ENCODE data around the gene PAX3.

Gene PAX3

DNA sequence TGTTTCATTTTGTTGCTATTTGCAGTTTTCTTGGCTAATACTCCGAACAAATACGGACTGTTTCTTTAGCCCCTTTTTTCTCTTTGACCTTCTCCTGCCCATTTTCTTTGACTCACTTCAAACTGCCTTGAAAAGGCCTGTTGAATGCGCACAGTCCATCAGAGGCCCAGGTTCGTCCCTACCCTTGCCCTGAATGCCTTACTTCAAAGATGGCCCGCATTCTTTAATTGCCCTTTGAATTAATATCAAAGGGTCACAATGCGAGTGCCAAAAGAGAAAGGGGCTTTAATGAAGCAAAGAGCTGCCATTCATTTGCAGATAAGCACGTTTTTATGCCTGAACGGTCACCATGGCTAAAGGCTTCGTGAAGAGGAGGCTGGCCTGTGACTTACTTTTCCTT is 29.7 kb downstream of the PAX3 start:
- DNase-seq (ENCODE audit: low read depth), result no peak

GRCh38 chr2:222268311-222268990 is 30.3 kb downstream of the PAX3 start:
- no peak for DNase-seq (ENCODE audit: low read depth)

- no peak for DNase-seq (ENCODE audit: low read depth)
Measured at GRCh38 chr2:222264791-222265320, 33.9 kb downstream of the PAX3 start.

- DNase-seq (ENCODE audit: low read depth), result no peak
Measured at GRCh38 chr2:222261504-222261903, 37.3 kb downstream of the PAX3 start.

GRCh38 chr2:222257645-222258044 is 41.2 kb downstream of the PAX3 start:
- no peak for DNase-seq (ENCODE audit: low read depth)

- no peak for DNase-seq (ENCODE audit: low read depth)
Measured at GRCh38 chr2:222256250-222256649, 42.5 kb downstream of the PAX3 start.

DNA sequence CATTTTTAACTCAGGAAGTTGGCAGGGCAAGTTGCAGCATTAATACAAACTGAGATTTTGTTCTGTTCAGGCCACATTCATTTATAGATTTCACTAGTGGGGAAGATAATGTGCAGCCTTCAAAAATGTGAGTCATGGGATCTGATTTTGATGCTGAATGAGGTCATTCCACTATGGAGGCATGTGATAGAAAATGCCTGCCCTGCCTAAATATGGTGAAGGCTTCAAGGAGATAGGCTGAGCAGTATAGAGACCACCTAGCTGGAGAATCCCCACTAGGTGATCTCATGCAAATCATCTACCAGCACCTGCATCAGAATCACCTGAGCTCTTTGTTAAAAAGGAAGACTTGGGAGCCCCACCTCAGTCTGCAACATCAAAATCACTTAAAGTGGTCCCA is 43.7 kb downstream of the PAX3 start:
- no peak for DNase-seq (ENCODE audit: low read depth)

DNA sequence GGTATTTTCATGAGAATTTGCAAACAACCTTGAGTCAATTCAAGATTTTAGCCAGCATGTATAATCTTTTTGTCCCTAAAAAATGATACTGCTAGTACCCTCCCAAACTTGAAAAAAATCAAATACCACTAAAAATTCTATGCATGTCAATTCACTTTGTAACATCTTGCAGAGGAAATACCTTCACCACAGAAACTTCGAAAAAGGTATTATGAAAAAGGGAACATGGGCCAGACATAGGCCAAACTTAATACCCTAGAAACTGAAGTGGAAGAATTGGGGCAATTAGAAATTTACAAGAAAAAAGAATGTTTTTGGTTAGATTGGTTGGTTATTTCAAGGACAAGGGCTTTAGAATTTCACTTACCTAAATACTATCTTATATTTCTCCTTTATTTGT is 48.5 kb downstream of the PAX3 start:
- DNase-seq (ENCODE audit: low read depth), result no peak

DNA sequence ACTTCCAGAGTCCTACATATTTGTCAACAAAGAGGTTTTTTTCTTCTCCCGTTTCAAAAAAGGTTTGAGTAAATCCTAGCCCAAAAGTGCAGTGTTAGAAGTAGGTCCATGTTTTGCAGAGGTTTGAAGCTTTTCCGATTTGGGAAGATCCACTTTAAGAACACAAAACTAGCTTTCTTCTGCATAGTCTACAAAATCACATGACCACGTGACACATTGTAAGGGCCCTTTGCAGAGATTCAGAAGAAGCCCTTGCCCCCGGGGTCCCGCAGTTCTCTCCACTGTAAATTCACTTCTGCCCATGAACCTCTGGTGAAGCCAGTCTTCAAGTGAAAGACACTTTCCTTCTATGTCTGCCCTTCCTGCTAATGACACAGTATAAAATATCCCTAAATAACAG is 49.4 kb downstream of the PAX3 start:
- no peak for DNase-seq (ENCODE audit: low read depth)

DNA sequence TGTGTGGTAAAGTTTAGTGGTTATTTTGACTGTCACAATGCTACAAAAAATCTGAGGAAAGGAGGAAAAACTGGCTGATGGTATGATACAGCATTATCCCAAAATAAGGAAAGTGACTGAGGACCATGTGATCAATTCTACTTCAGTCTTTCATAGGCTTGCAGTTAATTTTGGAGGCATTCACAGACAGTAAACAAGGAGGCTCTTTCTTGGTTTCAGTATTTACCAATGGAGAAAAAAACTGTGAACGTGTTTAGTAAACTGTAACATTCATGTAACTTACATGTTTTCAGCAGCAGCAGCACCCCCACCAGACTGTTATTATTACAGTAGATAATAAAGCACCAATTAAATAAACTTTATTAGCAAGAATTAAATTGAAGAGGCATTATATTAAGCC is 50.0 kb downstream of the PAX3 start:
- no peak for DNase-seq (ENCODE audit: low read depth)

- DNase-seq (ENCODE audit: low read depth), result no peak
Measured at GRCh38 chr2:222248256-222248655, 50.5 kb downstream of the PAX3 start.

GRCh38 chr2:222242532-222242931 is 56.3 kb downstream of the PAX3 start:
- no peak for DNase-seq (ENCODE audit: low read depth)

DNA sequence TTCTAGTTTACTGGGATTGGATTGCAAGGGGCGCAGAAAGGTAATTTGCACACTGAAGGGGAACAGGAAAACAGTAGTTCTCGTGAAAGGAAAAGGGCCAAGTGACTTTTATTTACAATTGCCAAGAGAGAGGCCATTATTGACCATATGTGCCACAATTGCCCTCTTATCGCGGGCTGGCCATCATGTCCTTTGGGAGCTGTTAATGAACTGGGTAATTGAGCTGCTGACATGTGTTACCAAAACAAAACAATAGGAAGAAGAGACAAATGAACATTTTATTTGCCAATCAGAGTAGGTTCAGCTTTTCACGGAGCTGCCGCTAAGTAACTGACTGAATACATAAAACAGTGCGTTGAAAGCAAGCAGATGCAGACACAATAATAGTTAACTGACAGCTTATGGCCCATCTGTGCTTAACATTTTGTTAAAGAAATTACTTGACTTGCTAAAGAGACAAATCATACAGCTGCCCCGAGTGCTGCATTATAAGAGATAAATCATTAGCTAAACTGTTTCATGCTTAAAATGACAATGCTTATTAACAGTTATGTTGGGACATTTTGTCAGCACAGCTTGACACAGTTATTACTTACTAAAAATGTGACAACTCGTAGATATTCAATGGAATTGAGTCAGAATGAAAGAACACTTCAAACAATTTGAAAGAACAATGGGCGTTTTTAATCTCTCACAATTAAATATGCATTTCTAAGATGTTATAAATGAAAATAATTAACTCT is 57.5 kb downstream of the PAX3 start:
- no peak for DNase-seq (ENCODE audit: low read depth)

DNA sequence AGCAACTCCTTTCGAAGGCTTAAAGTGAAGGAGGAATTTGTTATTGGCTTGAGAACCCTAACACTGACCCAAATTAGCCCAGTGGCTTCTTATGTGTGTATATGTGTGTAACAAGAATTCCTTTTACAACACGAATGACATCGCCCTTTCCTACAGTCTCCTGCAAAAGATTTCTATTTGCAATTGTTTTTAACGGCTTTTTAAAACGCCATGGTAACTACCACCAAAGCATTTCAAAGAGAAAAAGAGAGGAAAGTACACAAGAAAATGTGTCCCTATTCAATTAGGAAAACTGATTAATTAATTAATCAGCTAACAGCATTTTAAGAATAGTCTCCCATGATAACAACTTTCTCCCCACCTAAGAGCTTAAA is 58.1 kb downstream of the PAX3 start:
- DNase-seq (ENCODE audit: low read depth), result no peak

DNA sequence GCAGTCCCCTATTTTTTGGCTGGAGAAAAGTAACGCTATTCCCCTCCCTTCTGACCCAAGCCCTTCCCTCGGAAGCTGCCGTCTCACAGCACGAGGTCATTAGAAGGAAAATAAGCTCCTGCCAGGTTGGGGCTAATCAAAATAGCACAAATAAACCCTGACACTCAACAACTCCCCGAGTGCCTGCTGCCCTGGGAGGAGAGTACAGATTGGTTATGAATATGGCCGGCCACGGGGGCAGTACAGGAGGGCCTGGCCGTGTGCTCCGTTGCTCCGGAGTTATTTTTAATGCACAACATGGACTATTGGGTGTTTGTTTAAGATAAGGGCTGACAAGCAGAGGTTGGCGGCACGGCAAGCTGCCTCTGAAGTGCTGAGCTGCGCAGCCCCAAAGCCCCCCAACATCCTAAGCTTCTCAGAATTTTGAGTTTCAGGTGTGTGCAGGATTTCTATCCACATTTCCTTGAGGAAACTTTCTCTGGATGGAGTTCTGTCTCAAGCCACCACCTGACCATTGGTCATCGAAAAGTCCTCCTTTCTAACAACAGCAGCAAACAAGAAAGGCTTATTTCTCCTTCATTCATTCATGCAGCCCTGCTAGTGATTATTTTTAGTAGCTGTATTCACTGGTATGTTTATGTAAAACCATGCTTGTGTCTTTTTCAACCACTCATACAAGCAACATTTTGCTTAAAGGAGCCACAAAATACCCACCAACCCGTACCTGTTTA is 58.7 kb downstream of the PAX3 start:
- no peak for DNase-seq (ENCODE audit: low read depth)

GRCh38 chr2:222239091-222239490 is 59.7 kb downstream of the PAX3 start:
- no peak for DNase-seq (ENCODE audit: low read depth)

DNA sequence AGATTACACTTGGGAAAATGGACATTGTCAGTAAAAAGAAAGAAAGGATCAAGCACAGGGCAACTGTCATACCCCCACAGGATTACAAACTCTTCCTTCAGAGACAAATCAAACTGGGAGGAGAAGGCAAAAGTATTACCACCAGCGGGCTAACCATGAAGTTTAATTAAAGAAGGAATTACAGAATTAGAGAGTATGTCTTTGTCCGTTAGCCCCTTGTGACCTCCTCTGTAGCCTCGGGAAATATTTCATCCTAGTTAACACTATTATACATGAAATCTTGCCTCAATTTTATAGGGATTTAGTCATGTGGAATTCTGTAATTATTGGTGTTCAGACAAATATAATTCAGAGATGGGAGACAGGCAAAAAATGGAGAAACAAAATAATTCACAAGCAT is 60.7 kb downstream of the PAX3 start:
- no peak for DNase-seq (ENCODE audit: low read depth)

GRCh38 chr2:222232839-222233238 is 66.0 kb downstream of the PAX3 start:
- DNase-seq (ENCODE audit: low read depth), result no peak

DNA sequence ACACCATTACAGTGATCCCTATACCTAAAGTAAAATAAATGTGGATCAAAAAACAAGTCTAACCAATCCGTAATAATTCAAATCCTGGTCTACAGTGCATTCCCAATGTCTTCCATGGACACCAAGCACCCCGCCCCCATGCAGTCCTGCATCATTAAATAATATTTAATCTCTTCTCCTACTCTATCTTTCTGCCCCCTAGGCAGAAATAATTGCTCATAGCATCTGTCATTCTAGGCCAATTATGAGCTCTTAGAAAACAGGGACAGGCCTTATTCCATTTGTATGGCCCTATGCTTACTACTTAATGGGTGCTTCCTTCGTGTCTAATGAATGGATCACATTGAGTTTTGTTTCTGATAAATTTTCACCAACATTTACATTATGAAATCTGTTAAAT is 66.4 kb downstream of the PAX3 start:
- DNase-seq (ENCODE audit: low read depth), result no peak

- DNase-seq (ENCODE audit: low read depth), result no peak
Measured at GRCh38 chr2:222228054-222228453, 70.7 kb downstream of the PAX3 start.

DNA sequence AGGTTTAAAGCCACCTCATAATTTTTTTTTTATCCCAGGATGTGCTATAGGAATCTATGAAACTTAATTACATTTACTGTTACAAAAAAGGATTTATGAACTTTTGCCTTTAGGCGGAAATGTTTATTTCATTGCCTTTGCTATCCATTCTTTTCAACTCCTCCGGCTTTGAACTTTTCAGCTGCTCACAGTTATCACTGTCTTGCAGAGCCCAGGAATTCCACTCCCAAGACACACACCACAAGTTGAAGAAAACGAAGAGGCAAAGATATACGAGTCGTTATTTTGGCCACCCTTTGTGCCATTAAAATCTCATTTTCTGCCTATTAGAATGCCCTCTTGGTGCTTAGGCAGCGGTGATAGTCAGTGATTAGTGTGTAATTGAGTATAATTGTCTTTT is 80.0 kb downstream of the PAX3 start:
- no peak for DNase-seq (ENCODE audit: low read depth)

GRCh38 chr2:222217712-222218111 is 81.1 kb downstream of the PAX3 start:
- DNase-seq (ENCODE audit: low read depth), result no peak

GRCh38 chr2:222214885-222215284 is 83.9 kb downstream of the PAX3 start:
- DNase-seq (ENCODE audit: low read depth), result no peak
